Measurements from ENCODE around the gene CA11. TPM values are rescaled to one million over a fixed set of nuclear protein-coding genes. Genes with fewer than 3 reads are reported as not detected.

The CA11 gene
- total RNA-seq, 1 donor from 2014 or later: 12.6 TPM

- peaks cover 15% of the 10 kb centered on the region for H3K4me1 ChIP-seq
- Mint-ChIP-seq H3K27me3 (ENCODE audit: insufficient read depth, low read depth) (peaks cover 11% of the 10 kb centered on the region), H3K9me3 (no peaks in the 10 kb centered on the region), H3K27ac (peak overlapping the region; percentile 96), H3K4me1 (peaks cover 39% of the 10 kb centered on the region), H3K36me3 (peaks cover 10% of the 10 kb centered on the region), H3K4me3 (no peak overlapping the region)
- peaks cover 4% of the 10 kb centered on the region for H4K20me1 ChIP-seq (ENCODE audit: low read depth)
- H3F3A ChIP-seq (ENCODE audit: low read depth): peaks cover 49% of the 10 kb centered on the region
- no peak overlapping the region for H3K4me3 ChIP-seq
- H3K79me2 ChIP-seq (ENCODE audit: low read depth): peaks cover 25% of the 10 kb centered on the region
- no peaks in the 10 kb centered on the region for H3K9me3 ChIP-seq (ENCODE audit: low read depth)
- no peaks in the 10 kb centered on the region for H3K27me3 ChIP-seq
- H3K36me3 ChIP-seq: no peaks in the 10 kb centered on the region
- no peak overlapping the region for H3K4me2 ChIP-seq
- no peak overlapping the region for H2AFZ ChIP-seq (replicated peaks)
- TF ChIP-seq CTCF (IDR thresholded peaks at IDR 0.05): no peak
- no peak for TF ChIP-seq EZH2phosphoT487 (IDR thresholded peaks at IDR 0.05)
- TF ChIP-seq EZH2 (IDR thresholded peaks at IDR 0.05): no peak
- H3K9ac ChIP-seq: no peak overlapping the region
- no peak for DNase-seq (ENCODE audit: low spot score)
- H3K27ac ChIP-seq: no peak overlapping the region
These were observed 6.3 kb downstream of the CA11 start for GRCh38 chr19:48639483-48640375.

- Histone ChIP-seq H3K9me3 (ENCODE audit: low read depth) (no peaks in the 10 kb centered on the region), H3K36me3 (no peaks in the 10 kb centered on the region), H2AFZ (replicated peaks) (no peak overlapping the region), H3K79me2 (ENCODE audit: low read depth) (peaks cover 17% of the 10 kb centered on the region), H3K4me1 (peaks cover 16% of the 10 kb centered on the region), H3K4me3 (no peak overlapping the region), H3K27ac (no peak overlapping the region), H3K9ac (no peak overlapping the region), H3F3A (ENCODE audit: low read depth) (peaks cover 51% of the 10 kb centered on the region), H3K27me3 (no peaks in the 10 kb centered on the region), H4K20me1 (ENCODE audit: low read depth) (peaks cover 8% of the 10 kb centered on the region), H3K4me2 (peak overlapping the region; percentile 66)
- H3K36me3 Mint-ChIP-seq: peaks cover 10% of the 10 kb centered on the region
- DNase-seq (ENCODE audit: low spot score): no peak
- TF ChIP-seq CTCF (IDR thresholded peaks at IDR 0.05) (no peak), EZH2 (IDR thresholded peaks at IDR 0.05) (no peak), EZH2phosphoT487 (IDR thresholded peaks at IDR 0.05) (no peak)
- H3K27ac Mint-ChIP-seq: peak overlapping the region; percentile 75
- H3K4me3 Mint-ChIP-seq: peak overlapping the region; percentile 90
- H3K9me3 Mint-ChIP-seq: no peaks in the 10 kb centered on the region
- peaks cover 9% of the 10 kb centered on the region for H3K27me3 Mint-ChIP-seq (ENCODE audit: insufficient read depth, low read depth)
- peaks cover 39% of the 10 kb centered on the region for H3K4me1 Mint-ChIP-seq
These were observed 7.1 kb downstream of the CA11 start for GRCh38 chr19:48638831-48639381.

GRCh38 chr19:48637948-48638830 lies 7.8 kb downstream of the CA11 start:
- Histone ChIP-seq H2AFZ (replicated peaks) (no peak overlapping the region), H3K79me2 (ENCODE audit: low read depth) (peaks cover 10% of the 10 kb centered on the region)
- H3K36me3 Mint-ChIP-seq: peaks cover 10% of the 10 kb centered on the region

More at GRCh38 chr19:48637948-48638830, 7.8 kb downstream of the CA11 start:
- H3K4me1 Mint-ChIP-seq: peaks cover 46% of the 10 kb centered on the region
- TF ChIP-seq CTCF (IDR thresholded peaks at IDR 0.05) (peak; percentile 39), EZH2 (IDR thresholded peaks at IDR 0.05) (no peak)
- H3K27me3 Mint-ChIP-seq (ENCODE audit: insufficient read depth, low read depth): peaks cover 9% of the 10 kb centered on the region
- Histone ChIP-seq H3K4me1 (peaks cover 17% of the 10 kb centered on the region), H3K27ac (peak overlapping the region; percentile 76), H3K4me3 (peak overlapping the region; percentile 29), H3F3A (ENCODE audit: low read depth) (peaks cover 51% of the 10 kb centered on the region), H3K36me3 (no peaks in the 10 kb centered on the region), H4K20me1 (ENCODE audit: low read depth) (peaks cover 16% of the 10 kb centered on the region), H3K4me2 (peak overlapping the region; percentile 66), H3K27me3 (no peaks in the 10 kb centered on the region), H3K9me3 (ENCODE audit: low read depth) (no peaks in the 10 kb centered on the region), H3K9ac (no peak overlapping the region)
- no peaks in the 10 kb centered on the region for H3K9me3 Mint-ChIP-seq
- peak overlapping the region; percentile 97 for H3K27ac Mint-ChIP-seq
- peak; percentile 94 for DNase-seq (ENCODE audit: low spot score)
- peak overlapping the region; percentile 90 for H3K4me3 Mint-ChIP-seq

All from neural progenitor cell (in vitro differentiated cells).